Endothelial cell (in vitro differentiated cells): ENCODE measurements around the gene PGM5. TPM values are rescaled to one million over a fixed set of nuclear protein-coding genes. Genes with fewer than 3 reads are reported as not detected.

Experiments
- DNase-seq: peaks from one replicate; pipeline ENCODE4 v3.0.0; 2021; ENCODE audit warnings: low spot score
- H3K27ac Mint-ChIP-seq: one replicate; pipeline ENCODE4 v1.8.0; 2021; ENCODE audit warnings: mixed read lengths, inconsistent platforms; ENCODE audit not compliant: unreplicated experiment
- H3K27me3 Mint-ChIP-seq: one replicate; pipeline ENCODE4 v1.8.0; 2021; ENCODE audit warnings: mild to moderate bottlenecking, moderate library complexity, mixed read lengths, inconsistent platforms; ENCODE audit not compliant: unreplicated experiment
- H3K36me3 Mint-ChIP-seq: one replicate; pipeline ENCODE4 v1.8.0; 2021; ENCODE audit warnings: mild to moderate bottlenecking, low read depth, mixed read lengths, inconsistent platforms; ENCODE audit not compliant: unreplicated experiment
- H3K4me1 Mint-ChIP-seq: one replicate; pipeline ENCODE4 v1.8.0; 2021; ENCODE audit warnings: mild to moderate bottlenecking, mixed read lengths, inconsistent platforms; ENCODE audit not compliant: unreplicated experiment
- H3K4me3 Mint-ChIP-seq: one replicate; pipeline ENCODE4 v1.8.0; 2021; ENCODE audit warnings: mild to moderate bottlenecking, mixed read lengths, inconsistent platforms; ENCODE audit not compliant: unreplicated experiment
- H3K9me3 Mint-ChIP-seq: one replicate; pipeline ENCODE4 v1.8.0; 2021; ENCODE audit warnings: mixed read lengths, inconsistent platforms; ENCODE audit not compliant: unreplicated experiment
- total RNA-seq: library from RNA; stranded (reverse); fragmentation: NEBNext Ultra II Directional; extraction: Animal tissue kit (Norgen Biotek cat#: 25700); gene quantifications from one replicate; pipeline ENCODE4 v1.2.1, GENCODE V29; 2021; ENCODE audit not compliant: unreplicated experiment
- TF ChIP-seq, protein P1 (sequence below): fragments of 200-600 bp; sonication (generic); IDR thresholded peaks from one replicate; pipeline ENCODE4 v1.5.0; 2021; ENCODE audit warnings: antibody characterized with exemption; ENCODE audit not compliant: unreplicated experiment

PGM5 gene
- total RNA-seq, 1 donor from 2014 or later = 1.2 TPM

DNA sequence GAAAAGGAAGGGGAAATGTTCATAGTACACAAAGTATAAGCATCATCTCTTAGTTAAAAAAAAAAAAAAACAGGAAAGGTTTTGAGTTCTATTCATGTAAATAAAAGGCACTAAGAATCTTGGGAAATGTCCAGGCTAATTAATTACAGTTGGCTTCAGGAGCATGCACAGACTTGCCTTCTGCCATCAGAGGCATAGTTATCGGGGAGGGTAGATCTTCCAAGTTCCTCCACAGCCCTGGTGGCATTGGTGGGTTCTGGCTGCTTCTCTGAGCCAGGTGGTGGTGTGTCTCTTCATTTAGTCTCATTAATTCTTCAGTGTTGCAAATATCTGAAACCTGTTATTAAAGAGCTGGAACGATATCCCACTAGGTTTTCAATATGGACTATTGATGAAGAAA, 99.0 kb downstream of the PGM5 start:
- TF ChIP-seq, protein P1, sequence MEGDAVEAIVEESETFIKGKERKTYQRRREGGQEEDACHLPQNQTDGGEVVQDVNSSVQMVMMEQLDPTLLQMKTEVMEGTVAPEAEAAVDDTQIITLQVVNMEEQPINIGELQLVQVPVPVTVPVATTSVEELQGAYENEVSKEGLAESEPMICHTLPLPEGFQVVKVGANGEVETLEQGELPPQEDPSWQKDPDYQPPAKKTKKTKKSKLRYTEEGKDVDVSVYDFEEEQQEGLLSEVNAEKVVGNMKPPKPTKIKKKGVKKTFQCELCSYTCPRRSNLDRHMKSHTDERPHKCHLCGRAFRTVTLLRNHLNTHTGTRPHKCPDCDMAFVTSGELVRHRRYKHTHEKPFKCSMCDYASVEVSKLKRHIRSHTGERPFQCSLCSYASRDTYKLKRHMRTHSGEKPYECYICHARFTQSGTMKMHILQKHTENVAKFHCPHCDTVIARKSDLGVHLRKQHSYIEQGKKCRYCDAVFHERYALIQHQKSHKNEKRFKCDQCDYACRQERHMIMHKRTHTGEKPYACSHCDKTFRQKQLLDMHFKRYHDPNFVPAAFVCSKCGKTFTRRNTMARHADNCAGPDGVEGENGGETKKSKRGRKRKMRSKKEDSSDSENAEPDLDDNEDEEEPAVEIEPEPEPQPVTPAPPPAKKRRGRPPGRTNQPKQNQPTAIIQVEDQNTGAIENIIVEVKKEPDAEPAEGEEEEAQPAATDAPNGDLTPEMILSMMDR = no peak
- no peaks in the 10 kb centered on the region for H3K27me3 Mint-ChIP-seq
- H3K9me3 Mint-ChIP-seq = no peaks in the 10 kb centered on the region
- H3K27ac Mint-ChIP-seq = no peak overlapping the region
- H3K4me3 Mint-ChIP-seq = no peak overlapping the region
- no peaks in the 10 kb centered on the region for H3K36me3 Mint-ChIP-seq
- H3K4me1 Mint-ChIP-seq = no peaks in the 10 kb centered on the region
- no peak for DNase-seq

DNA sequence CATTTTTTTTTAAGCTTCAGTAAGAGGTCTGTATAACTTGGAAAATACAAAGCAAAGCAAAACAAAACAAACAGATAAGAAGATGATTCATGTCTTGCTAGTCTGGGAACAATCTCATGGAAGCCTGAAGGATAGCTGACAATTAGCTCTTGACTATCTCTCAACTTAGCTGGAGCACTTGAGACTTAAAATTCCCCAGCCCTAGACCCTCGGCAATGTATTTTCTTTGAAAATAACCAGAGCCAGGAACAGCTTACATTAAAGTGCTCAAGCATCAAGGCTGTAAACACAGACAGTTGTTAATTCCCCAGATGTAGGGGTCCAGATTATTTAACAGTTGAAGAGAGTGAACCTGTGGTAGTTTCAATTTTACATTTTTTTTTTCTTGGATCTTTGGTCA, 101.4 kb downstream of the PGM5 start:
- no peak overlapping the region for H3K4me3 Mint-ChIP-seq
- no peak for DNase-seq
- TF ChIP-seq, protein P1 = no peak
- no peaks in the 10 kb centered on the region for H3K36me3 Mint-ChIP-seq
- H3K27ac Mint-ChIP-seq = no peak overlapping the region
- no peaks in the 10 kb centered on the region for H3K9me3 Mint-ChIP-seq
- no peaks in the 10 kb centered on the region for H3K4me1 Mint-ChIP-seq
- no peaks in the 10 kb centered on the region for H3K27me3 Mint-ChIP-seq

DNA sequence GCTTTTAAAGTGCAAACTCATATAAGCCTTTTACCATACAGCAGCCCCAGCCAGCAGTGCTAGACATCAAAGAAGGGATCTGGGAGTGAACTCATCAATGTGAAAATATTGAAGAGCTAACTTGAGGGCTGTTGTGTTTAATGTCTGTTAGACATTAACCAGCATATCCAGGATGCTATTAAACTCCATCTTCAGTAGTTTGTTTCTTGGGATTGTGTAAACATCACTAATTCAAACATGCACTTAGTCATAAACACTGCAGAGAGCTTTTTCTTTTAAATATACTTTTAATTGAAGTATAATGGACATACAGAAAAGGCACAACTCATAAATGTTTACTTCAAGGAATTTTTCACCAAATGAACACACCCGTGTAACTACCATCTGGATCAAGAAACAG, 102.5 kb downstream of the PGM5 start:
- no peak overlapping the region for H3K4me3 Mint-ChIP-seq
- DNase-seq = no peak
- H3K27me3 Mint-ChIP-seq = no peaks in the 10 kb centered on the region
- H3K9me3 Mint-ChIP-seq = no peaks in the 10 kb centered on the region
- H3K4me1 Mint-ChIP-seq = no peaks in the 10 kb centered on the region
- H3K27ac Mint-ChIP-seq = no peak overlapping the region
- no peaks in the 10 kb centered on the region for H3K36me3 Mint-ChIP-seq
- TF ChIP-seq, protein P1 = no peak

DNA sequence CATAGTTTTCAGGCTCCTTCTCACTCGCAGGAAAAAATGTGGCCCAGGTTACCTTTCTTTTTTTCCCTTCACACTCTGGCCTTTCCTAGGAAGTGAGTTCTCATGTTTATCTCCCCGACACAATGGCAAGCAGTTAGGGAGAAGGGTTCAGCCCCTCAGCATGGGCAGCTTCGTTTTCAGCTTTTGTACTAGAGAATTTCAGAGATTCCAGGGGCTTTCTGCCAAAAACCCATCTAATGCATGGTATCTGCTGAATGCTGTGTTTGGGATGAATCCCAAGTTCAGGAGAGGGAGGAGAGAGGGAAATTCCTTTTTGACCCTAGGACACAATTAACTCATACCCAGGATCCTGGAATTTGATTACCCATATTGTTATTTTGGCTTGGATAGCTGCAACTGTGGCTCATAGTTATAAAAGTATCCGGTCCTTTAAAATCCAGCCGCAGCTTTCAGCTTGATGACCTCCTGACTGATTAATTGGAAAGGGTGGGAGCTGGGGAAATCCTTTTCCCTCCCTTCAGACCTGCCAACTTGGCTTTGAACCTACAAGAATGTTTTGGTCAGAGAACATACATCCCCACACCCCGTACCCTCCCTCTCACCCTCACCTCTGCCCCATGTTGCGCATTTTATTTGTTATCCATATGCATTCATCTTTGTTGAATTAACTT, 105.8 kb downstream of the PGM5 start:
- Mint-ChIP-seq H3K4me1 (no peaks in the 10 kb centered on the region), H3K36me3 (no peaks in the 10 kb centered on the region), H3K4me3 (no peak overlapping the region), H3K9me3 (no peaks in the 10 kb centered on the region), H3K27me3 (no peaks in the 10 kb centered on the region), H3K27ac (no peak overlapping the region)
- DNase-seq = no peak
- TF ChIP-seq, protein P1 = no peak

GRCh38 chr9:68470067-68470466, 113.7 kb downstream of the PGM5 start:
- Mint-ChIP-seq H3K27me3 (peaks cover 2% of the 10 kb centered on the region), H3K4me3 (no peak overlapping the region), H3K36me3 (no peaks in the 10 kb centered on the region), H3K4me1 (no peaks in the 10 kb centered on the region), H3K27ac (no peak overlapping the region), H3K9me3 (no peaks in the 10 kb centered on the region)
- DNase-seq = no peak
- TF ChIP-seq, protein P1 = no peak
